Muscle layer of duodenum (tissue), 2 donors: Measurements from ENCODE around the gene C2orf72.

ENCODE experiments used
- H3K27ac ChIP-seq: one replicate; pipeline ENCODE4 v1.7.0; 2013; ENCODE audit warnings: mild to moderate bottlenecking, low read length
- H3K27me3 ChIP-seq: one replicate; pipeline ENCODE4 v1.7.0; 2013; ENCODE audit warnings: low read depth, mild to moderate bottlenecking, control low read depth, low read length
- H3K36me3 ChIP-seq, 2 donors: one replicate each; pipeline ENCODE4 v1.7.0; 2013; ENCODE audit warnings: low read length in 2 of 2, control low read depth in 1 of 2, mild to moderate bottlenecking in 1 of 2; ENCODE audit not compliant: insufficient read depth in 2 of 2, control insufficient read depth in 1 of 2
- H3K4me1 ChIP-seq, 2 donors: one replicate each; pipeline ENCODE4 v1.7.0; 2013; ENCODE audit warnings: low read length in 2 of 2, mild to moderate bottlenecking in 2 of 2, control low read depth in 1 of 2, moderate library complexity in 1 of 2; ENCODE audit not compliant: insufficient read depth in 2 of 2, control insufficient read depth in 1 of 2
- H3K4me3 ChIP-seq, 2 donors: one replicate each; pipeline ENCODE4 v1.7.0; 2013; ENCODE audit warnings: low read length in 2 of 2, low read depth in 1 of 2, mild to moderate bottlenecking in 1 of 2
- H3K9me3 ChIP-seq, 2 donors: one replicate each; pipeline ENCODE4 v1.7.0; 2013; ENCODE audit warnings: low read length in 2 of 2, control low read depth in 1 of 2, mild to moderate bottlenecking in 1 of 2; ENCODE audit not compliant: control insufficient read depth in 1 of 2
- donor health status: healthy.

C2orf72 gene

DNA sequence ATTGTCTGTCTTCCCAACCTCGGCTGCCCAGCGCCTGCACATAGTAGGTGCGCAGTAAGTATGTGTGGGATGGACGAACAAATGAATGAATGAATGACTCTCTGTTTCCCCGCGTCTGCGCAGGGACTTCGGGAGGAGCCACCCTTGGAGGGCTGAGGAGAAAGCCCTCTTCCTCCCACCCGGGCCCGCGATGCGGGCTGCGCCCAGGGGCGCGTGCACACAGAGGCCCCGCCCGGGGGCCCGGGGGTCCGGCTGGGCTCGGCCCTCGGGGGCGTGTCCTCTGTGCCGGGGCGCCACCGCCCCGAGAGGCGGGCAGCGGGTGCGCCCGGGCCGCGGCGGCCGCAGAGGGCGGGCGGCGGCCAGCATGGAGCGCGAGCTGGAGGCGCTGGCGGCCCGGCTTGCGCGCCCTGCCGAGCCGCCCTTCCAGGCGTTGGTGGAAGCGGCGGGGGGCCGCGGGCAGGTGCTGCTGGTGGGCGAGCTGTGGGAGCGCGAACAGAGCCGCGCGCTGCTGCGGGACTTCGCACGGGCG lies at the start of gene C2orf72:
C2orf72 (plus strand) TSS at position 322 of the 529 bp plus-strand sequence; CDS start at position 365, 43 bp downstream.
- H3K36me3 ChIP-seq: no peaks in the 10 kb centered on the region
- H3K4me3 ChIP-seq: peak within 1 kb of the TSS; percentile 37 to 46
- H3K27me3 ChIP-seq: peaks cover 7% of the 10 kb centered on the region
- H3K27ac ChIP-seq: no peak within 1 kb of the TSS
- peaks cover 0 to 6% of the 10 kb centered on the region in 2 donors for H3K4me1 ChIP-seq
- H3K9me3 ChIP-seq: no peaks in the 10 kb centered on the region

DNA sequence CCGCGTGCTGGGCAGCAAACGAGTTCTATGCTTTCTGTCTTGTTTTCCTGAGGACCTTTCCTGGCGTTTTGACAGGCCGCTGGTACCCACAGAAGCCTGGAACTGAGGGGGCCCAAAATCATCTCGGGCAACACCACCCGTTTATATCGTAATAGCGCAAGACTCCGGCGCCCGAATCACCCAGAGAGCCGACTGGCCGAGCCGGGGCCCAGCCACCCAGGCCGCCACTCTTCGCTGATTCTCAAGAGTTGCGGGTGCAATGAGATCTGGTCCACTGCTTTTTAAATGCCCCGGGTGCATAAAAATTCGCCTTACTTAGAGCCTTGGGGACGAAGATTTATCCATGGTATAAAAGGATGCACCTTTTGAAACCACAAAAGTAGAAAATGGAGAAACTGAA lies 47.6 kb upstream of the C2orf72 start:
- no peak overlapping the region for H3K4me3 ChIP-seq
- H3K36me3 ChIP-seq: no peaks in the 10 kb centered on the region
- H3K4me1 ChIP-seq: peaks cover 0 to 4% of the 10 kb centered on the region in 2 donors
- no peaks in the 10 kb centered on the region for H3K27me3 ChIP-seq
- no peak overlapping the region for H3K27ac ChIP-seq
- no peaks in the 10 kb centered on the region for H3K9me3 ChIP-seq

DNA sequence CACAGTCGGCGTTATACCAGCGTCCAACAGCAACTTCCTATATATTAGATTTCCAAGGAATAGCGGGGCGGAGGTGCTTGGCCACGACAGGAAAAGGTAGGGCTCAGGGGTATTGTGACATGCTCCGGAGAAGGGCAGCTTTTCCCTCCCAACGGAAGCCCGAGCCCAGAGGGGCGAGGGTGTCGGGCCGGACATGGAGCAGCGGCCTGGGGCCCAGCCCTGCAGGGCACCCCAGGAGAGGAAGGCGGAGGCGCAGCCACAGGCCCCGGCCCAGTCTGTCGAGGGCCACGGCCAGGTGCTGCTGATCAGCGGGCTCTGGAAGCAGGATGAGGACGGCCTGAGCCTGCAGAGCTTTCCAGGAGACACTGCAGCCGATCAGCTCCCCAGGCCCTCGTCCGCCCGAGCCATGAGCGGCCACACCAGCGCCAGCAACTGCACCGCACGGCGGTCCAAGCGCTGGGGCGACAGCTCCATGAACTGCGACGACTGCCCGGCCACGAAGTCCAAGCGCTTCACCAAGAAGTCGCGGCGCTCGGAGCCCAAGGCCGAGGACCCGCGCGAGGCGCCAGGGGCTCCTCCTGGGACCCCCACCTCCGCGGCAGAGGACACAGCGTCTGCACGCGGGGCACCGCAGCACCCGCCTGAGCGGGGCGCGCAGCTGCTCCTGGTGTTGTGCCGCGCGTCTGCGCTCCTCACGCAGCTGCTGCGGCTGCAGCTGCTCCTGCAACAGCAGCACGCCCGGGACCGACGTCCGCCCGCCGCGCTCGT lies 47.0 kb upstream of the C2orf72 start:
- H3K4me3 ChIP-seq: no peak overlapping the region
- H3K27me3 ChIP-seq: no peaks in the 10 kb centered on the region
- H3K27ac ChIP-seq: no peak overlapping the region
- H3K36me3 ChIP-seq: no peaks in the 10 kb centered on the region
- no peaks in the 10 kb centered on the region for H3K9me3 ChIP-seq
- H3K4me1 ChIP-seq: peaks cover 0 to 4% of the 10 kb centered on the region in 2 donors

DNA sequence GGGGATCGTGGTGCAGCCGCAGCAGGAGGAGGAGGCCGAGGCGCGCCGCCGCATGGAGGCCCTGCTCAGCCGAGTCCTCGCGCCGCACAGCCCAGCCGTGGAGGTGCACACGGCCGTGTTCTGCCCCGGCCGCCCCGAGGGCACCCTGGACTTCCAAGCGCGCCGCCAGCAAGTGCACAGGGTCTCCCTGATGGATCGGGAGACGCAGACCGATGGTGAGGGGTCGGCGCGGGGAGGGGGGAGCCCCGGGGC lies 46.5 kb upstream of the C2orf72 start:
- H3K36me3 ChIP-seq: no peaks in the 10 kb centered on the region
- no peaks in the 10 kb centered on the region for H3K27me3 ChIP-seq
- peaks cover 0 to 4% of the 10 kb centered on the region in 2 donors for H3K4me1 ChIP-seq
- H3K27ac ChIP-seq: no peak overlapping the region
- no peak overlapping the region for H3K4me3 ChIP-seq
- H3K9me3 ChIP-seq: no peaks in the 10 kb centered on the region

DNA sequence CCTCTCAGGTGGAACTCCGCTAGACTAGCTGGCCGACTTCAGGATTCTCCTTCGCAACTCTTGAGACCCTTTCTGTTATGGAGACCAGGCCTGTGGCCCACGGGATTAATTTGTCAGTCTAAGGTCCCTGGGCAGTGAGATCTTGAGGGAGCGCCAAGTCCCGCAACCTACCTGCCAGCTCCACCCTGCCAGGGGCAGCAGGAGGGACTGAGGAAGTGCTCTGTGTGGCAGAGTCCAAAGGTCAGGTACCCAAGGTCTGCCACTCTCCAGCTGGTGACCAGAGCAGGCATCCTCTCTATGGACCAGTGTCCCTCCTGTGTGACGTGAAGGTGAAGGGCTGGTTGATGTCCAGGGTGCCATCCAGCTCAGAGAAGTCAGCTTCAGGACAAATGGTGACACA lies 45.7 kb upstream of the C2orf72 start:
- no peaks in the 10 kb centered on the region for H3K27me3 ChIP-seq
- no peaks in the 10 kb centered on the region for H3K9me3 ChIP-seq
- no peak overlapping the region for H3K27ac ChIP-seq
- no peaks in the 10 kb centered on the region for H3K36me3 ChIP-seq
- peaks cover 0 to 4% of the 10 kb centered on the region in 2 donors for H3K4me1 ChIP-seq
- no peak overlapping the region for H3K4me3 ChIP-seq

DNA sequence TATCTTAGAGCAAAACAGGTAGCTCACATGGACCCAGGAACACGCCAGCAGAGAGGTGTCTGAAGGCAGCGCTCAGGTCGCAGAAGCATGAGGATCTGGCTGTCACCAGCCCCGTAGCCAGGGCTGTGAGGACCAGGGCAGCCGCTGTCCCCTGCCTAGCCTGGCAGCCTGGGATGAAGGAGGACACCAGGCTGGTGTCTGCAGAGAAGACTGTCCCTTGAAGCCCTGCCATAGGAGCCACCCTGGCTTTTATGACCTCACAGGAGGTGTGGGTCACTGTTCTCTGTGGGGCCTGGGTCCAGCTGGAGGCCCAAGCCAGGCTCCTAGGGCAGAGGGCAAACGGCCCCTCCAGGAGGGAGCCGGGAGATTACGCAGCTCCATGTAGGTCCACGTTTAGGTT lies 41.5 kb upstream of the C2orf72 start, which contains the start of gene SPATA3:
SPATA3 (plus strand) TSS at position 301 of the 400 bp plus-strand sequence. CDS start 113 bp downstream, outside the sequence.
- peaks cover 0 to 4% of the 10 kb centered on the region in 2 donors for H3K9me3 ChIP-seq
- H3K36me3 ChIP-seq: no peaks in the 10 kb centered on the region
- no peaks in the 10 kb centered on the region for H3K4me1 ChIP-seq
- peaks cover 8% of the 10 kb centered on the region for H3K27me3 ChIP-seq
- no peak within 1 kb of the TSS for H3K4me3 ChIP-seq
- no peak within 1 kb of the TSS for H3K27ac ChIP-seq

DNA sequence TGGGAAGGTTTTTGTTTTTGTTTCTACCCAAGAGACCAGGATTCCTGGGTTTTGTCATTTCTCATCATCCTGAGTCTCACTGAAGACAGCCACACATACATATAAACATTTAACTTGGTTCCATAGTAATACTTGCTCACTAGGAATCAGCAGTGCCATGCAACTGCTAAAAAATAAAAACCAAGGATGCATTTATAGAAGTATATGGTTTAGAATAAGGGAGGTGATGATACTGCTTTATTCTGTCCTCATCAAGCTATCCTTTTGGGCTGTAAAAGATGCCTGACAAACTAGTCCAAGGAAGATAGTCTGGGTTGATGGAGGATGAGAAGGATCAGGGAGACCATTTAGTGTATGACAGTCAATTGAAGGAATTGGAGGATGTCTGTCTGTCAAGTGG lies 40.7 kb upstream of the C2orf72 start:
- no peaks in the 10 kb centered on the region for H3K36me3 ChIP-seq
- H3K4me3 ChIP-seq: no peak overlapping the region
- peaks cover 0 to 4% of the 10 kb centered on the region in 2 donors for H3K9me3 ChIP-seq
- no peaks in the 10 kb centered on the region for H3K4me1 ChIP-seq
- H3K27me3 ChIP-seq: peaks cover 8% of the 10 kb centered on the region
- no peak overlapping the region for H3K27ac ChIP-seq

DNA sequence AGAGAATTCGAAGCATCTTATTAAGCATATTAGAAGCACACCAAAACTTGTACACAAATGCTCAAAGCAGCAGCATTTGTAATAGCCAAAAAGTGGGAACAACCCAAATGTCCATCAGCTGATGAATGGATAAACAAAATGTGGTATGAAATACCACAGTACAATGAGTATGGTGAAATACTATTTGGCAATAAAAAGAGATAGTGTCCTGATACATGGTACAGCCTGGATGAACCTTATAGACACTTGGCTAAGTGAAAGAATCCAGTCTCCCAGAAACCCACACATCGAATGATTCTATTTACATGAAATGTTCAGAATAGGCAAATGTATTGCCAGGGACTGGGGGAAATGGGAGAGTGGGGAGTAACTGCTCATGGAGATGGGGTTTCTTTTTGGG lies 38.4 kb upstream of the C2orf72 start:
- Histone ChIP-seq H3K36me3 (no peaks in the 10 kb centered on the region), H3K9me3 (peaks cover 0 to 4% of the 10 kb centered on the region in 2 donors), H3K27ac (no peak overlapping the region), H3K4me3 (no peak overlapping the region), H3K27me3 (peaks cover 12% of the 10 kb centered on the region), H3K4me1 (no peaks in the 10 kb centered on the region)

DNA sequence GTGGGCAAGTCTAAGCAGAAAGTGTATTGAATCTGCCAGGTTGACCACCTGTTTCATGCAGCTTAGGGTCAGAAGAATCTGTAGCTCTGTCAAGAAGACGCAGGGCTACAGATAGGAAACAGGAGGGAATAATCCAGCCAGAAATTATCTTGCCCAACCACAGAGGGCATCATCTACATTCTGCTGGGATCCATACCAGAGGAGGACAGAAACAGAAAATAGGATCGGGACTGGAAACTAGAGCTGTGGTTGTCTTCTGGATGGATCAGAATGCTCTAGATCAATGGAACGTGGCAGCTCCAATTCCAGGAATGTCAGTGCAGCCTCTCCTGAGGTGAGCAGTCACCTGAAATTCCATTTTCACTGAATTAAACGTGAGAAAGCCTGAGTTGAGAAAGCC lies 37.8 kb upstream of the C2orf72 start:
- Histone ChIP-seq H3K27ac (no peak overlapping the region), H3K4me1 (no peaks in the 10 kb centered on the region), H3K27me3 (peaks cover 12% of the 10 kb centered on the region), H3K36me3 (no peaks in the 10 kb centered on the region), H3K4me3 (no peak overlapping the region), H3K9me3 (peaks cover 0 to 4% of the 10 kb centered on the region in 2 donors)

DNA sequence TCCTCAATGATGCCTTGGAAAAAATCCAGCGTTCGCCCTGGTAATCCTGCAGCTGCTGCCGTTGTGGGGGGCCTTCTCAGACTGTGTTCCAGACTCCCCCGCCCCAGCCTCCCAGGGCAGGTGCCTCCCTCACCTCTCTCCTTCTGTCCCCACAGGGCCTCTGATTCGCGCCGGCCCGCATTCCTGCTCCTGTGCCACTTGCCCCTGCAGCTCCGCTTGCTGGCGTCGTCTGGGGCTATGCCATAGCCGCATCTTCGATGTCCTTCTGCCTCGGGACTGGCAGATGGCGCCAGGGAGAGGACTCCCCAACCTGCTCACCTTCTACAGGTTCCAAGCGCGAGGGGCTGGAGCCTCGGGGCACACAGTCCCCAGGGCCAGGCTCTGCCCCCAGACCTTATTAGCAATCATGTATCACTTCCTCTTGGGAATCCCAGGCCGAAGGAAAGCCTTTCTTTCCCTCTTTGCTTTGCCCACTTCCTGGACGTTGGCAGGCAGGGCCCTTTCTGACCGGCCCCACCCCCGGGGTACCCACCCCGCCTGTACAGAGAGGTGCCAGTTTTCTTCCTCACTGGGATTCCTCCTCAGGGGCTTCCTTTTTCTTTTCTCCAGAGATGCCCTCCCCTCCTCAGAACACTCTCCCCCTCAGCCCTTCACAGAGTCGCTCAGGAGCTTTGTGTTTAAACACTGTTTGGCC lies 37.0 kb upstream of the C2orf72 start:
- Histone ChIP-seq H3K9me3 (peaks cover 0 to 4% of the 10 kb centered on the region in 2 donors), H3K4me3 (no peak overlapping the region), H3K4me1 (no peaks in the 10 kb centered on the region), H3K27ac (no peak overlapping the region), H3K27me3 (peaks cover 12% of the 10 kb centered on the region), H3K36me3 (no peaks in the 10 kb centered on the region)

DNA sequence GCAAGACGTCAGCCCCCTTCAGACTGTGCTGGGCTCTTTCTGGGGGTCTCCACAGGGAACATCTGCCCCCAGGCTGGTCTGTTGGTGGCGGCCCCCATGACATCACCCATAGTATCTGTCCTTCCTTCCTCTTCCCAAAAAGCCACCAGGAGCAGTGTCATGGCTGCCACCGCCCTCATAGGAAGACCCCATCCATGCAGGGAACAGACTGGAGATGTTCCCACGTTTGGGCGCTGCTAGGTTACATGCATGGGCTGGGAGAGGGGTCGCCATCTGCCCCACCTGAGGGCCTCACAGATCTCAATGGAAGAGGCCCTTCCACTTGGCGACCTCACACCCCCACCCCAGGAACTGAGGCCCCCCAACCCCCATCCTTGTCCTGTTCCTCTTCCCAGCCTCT lies 36.3 kb upstream of the C2orf72 start:
- Histone ChIP-seq H3K36me3 (no peaks in the 10 kb centered on the region), H3K27me3 (peaks cover 12% of the 10 kb centered on the region), H3K4me3 (no peak overlapping the region), H3K27ac (no peak overlapping the region), H3K9me3 (peaks cover 0 to 4% of the 10 kb centered on the region in 2 donors), H3K4me1 (no peaks in the 10 kb centered on the region)
